ENCODE data around the gene DEK.
A peak's percentile ranks its signal among the peaks of the same experiment; 100 is the strongest.

Gene DEK

GRCh38 chr6:18277237-18278006, 13.1 kb upstream of the DEK start:
- Histone ChIP-seq H3K4me3 (replicated peaks; ENCODE audit: insufficient read depth, low read length) (peak overlapping the region; percentile 17; the same call in 1 of the 2 replicates), H3K27ac (replicated peaks) (no peak overlapping the region), H3K27me3 (ENCODE audit: insufficient read depth, poor library complexity, severe bottlenecking) (peaks cover 28% of the 10 kb centered on the region)
- TF ChIP-seq REST (IDR thresholded peaks at IDR 0.05; ENCODE audit: insufficient replicate concordance, low read depth) (no peak), POLR2AphosphoS5 (IDR thresholded peaks at IDR 0.05; ENCODE audit: low read depth) (no peak), GABPA (IDR thresholded peaks at IDR 0.05; ENCODE audit: low read depth) (no peak), SPI1 (IDR thresholded peaks at IDR 0.05; ENCODE audit: borderline replicate concordance, low read depth) (no peak)
- TF ChIP-seq, protein P1, sequence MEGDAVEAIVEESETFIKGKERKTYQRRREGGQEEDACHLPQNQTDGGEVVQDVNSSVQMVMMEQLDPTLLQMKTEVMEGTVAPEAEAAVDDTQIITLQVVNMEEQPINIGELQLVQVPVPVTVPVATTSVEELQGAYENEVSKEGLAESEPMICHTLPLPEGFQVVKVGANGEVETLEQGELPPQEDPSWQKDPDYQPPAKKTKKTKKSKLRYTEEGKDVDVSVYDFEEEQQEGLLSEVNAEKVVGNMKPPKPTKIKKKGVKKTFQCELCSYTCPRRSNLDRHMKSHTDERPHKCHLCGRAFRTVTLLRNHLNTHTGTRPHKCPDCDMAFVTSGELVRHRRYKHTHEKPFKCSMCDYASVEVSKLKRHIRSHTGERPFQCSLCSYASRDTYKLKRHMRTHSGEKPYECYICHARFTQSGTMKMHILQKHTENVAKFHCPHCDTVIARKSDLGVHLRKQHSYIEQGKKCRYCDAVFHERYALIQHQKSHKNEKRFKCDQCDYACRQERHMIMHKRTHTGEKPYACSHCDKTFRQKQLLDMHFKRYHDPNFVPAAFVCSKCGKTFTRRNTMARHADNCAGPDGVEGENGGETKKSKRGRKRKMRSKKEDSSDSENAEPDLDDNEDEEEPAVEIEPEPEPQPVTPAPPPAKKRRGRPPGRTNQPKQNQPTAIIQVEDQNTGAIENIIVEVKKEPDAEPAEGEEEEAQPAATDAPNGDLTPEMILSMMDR (IDR thresholded peaks at IDR 0.05; ENCODE audit: insufficient read depth, low read length), result no peak
- DNase-seq (ENCODE audit: low read depth in 1 of 2, low spot score in 1 of 2), result no peak

DNA sequence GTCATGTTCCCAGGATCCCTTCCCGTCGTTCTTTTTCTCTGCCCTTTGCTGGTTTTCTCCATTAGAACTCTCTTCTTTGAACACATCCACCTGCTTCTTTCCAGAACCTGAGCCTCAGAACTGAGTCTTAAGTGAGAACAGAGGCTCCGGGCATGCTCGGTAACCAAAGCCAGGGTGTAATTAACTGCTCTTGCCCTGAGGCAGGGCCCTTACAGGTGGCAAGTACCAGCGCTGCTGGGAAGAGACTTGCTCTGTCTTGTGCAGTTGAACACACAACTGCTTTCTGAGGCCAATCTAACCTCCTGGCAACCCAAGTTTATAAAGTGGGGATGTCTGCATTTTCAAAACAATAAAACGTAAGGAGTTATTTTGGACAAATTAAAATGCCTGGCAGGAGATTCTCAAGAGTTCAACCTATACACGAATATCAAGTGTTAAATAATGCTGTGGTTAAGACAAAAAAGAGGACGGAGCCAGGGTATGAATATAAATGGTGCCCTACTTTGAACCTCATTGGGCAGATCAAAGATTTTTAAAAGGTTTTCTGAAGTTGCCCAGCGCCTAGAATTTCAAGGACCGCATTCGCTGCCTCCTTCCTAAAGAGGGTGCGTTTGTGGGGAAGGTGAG, 12.4 kb upstream of the DEK start:
- Histone ChIP-seq H3K27ac (replicated peaks) (no peak overlapping the region), H3K27me3 (ENCODE audit: insufficient read depth, poor library complexity, severe bottlenecking) (peaks cover 28% of the 10 kb centered on the region), H3K4me3 (replicated peaks; ENCODE audit: insufficient read depth, low read length) (no peak overlapping the region)
- no peak for TF ChIP-seq GABPA (IDR thresholded peaks at IDR 0.05; ENCODE audit: low read depth)
- TF ChIP-seq, protein P1 (IDR thresholded peaks at IDR 0.05; ENCODE audit: insufficient read depth, low read length), result no peak
- TF ChIP-seq SPI1 (IDR thresholded peaks at IDR 0.05; ENCODE audit: borderline replicate concordance, low read depth), result no peak
- no peak for TF ChIP-seq REST (IDR thresholded peaks at IDR 0.05; ENCODE audit: insufficient replicate concordance, low read depth)
- TF ChIP-seq POLR2AphosphoS5 (IDR thresholded peaks at IDR 0.05; ENCODE audit: low read depth), result no peak
- DNase-seq (ENCODE audit: low read depth in 1 of 2, low spot score in 1 of 2), result no peak

GRCh38 chr6:18270216-18270615, 5.9 kb upstream of the DEK start:
- DNase-seq (ENCODE audit: low read depth in 1 of 2, low spot score in 1 of 2), result no peak
- H3K4me3 ChIP-seq (replicated peaks; ENCODE audit: insufficient read depth, low read length), result no peak overlapping the region
- no peak overlapping the region for H3K27ac ChIP-seq (replicated peaks)
- TF ChIP-seq GABPA (IDR thresholded peaks at IDR 0.05; ENCODE audit: low read depth) (no peak), POLR2AphosphoS5 (IDR thresholded peaks at IDR 0.05; ENCODE audit: low read depth) (no peak), REST (IDR thresholded peaks at IDR 0.05; ENCODE audit: insufficient replicate concordance, low read depth) (no peak), SPI1 (IDR thresholded peaks at IDR 0.05; ENCODE audit: borderline replicate concordance, low read depth) (no peak)
- TF ChIP-seq, protein P1 (IDR thresholded peaks at IDR 0.05; ENCODE audit: insufficient read depth, low read length), result no peak
- H3K27me3 ChIP-seq (ENCODE audit: insufficient read depth, poor library complexity, severe bottlenecking), result no peaks in the 10 kb centered on the region
